Panc1 (cell line): ENCODE measurements around the gene MAP2K5. TPM values are rescaled to one million over a fixed set of nuclear protein-coding genes. Genes with fewer than 3 reads are reported as not detected.

Source experiments
- ATAC-seq: fragments of 200-7000 bp; cut with Tn5 transposase; 2 replicates; pipeline ENCODE4 v1.9.1; 2020; ENCODE audit warnings: mild to moderate bottlenecking, moderate library complexity
- BruUV-seq: library from RNA; stranded (reverse); fragments of 400-500 nt; replicated peaks from 2 replicates; lab custom pipeline; 2021; lab: Mats Ljungman, UMichigan
- CTCF ChIA-PET: fragments of 300-600 bp; sonication (Branson Sonifier 250); formaldehyde crosslinking; loops from one replicate; lab custom pipeline; 2022; ENCODE audit warnings: antibody characterized with exemption; lab: Charles Lee
- POLR2A ChIA-PET: fragments of 300-600 bp; sonication (Branson Sonifier 250); formaldehyde crosslinking; loops from one replicate; lab custom pipeline; 2022; ENCODE audit warnings: antibody characterized with exemption; lab: Charles Lee
- DNase-seq: peaks from one replicate; pipeline ENCODE4 v3.0.0-alpha.2; 2010; ENCODE audit warnings: low read depth, low spot score
- H3K27ac ChIP-seq: 2 replicates; pipeline ENCODE4 v1.5.1; 2011; ENCODE audit warnings: mild to moderate bottlenecking, low read length, inconsistent platforms
- H3K27me3 ChIP-seq: fragments of 200-500 bp; sonication (Bioruptor generic); 2 replicates; pipeline ENCODE4 v1.6.0; 2014; ENCODE audit warnings: low read length, inconsistent platforms; ENCODE audit not compliant: control insufficient read depth, insufficient read depth
- H3K36me3 ChIP-seq: fragments of 200-500 bp; sonication (Bioruptor generic); 2 replicates; pipeline ENCODE4 v1.5.1; 2014; ENCODE audit warnings: inconsistent platforms, mild to moderate bottlenecking, low read length, moderate library complexity; ENCODE audit not compliant: control insufficient read depth, insufficient read depth
- H3K4me1 ChIP-seq: 2 replicates; pipeline ENCODE4 v1.5.1; 2011; ENCODE audit warnings: inconsistent platforms, mild to moderate bottlenecking, low read length, moderate library complexity; ENCODE audit not compliant: control insufficient read depth, insufficient read depth
- H3K4me3 ChIP-seq, 2 experiments: 2 replicates each; pipeline ENCODE4 v1.5.1; 2011 to 2012; ENCODE audit warnings: low read depth in 2 of 2, low read length in 2 of 2, mild to moderate bottlenecking in 2 of 2, inconsistent platforms in 1 of 2, moderate library complexity in 1 of 2
- H3K9me3 ChIP-seq: fragments of 200-500 bp; sonication (Bioruptor generic); 2 replicates; pipeline ENCODE4 v1.5.1; 2014; ENCODE audit warnings: low read depth, mild to moderate bottlenecking, inconsistent platforms, low read length, moderate library complexity; ENCODE audit not compliant: control insufficient read depth, insufficient read depth
- POLR2AphosphoS5 ChIP-seq: IDR thresholded peaks from 2 replicates; pipeline ENCODE4 v1.6.1; 2012; ENCODE audit warnings: mild to moderate bottlenecking, low read depth, low read length, moderate library complexity
- REST ChIP-seq, 2 experiments: IDR thresholded peaks; 2 replicates each; pipeline ENCODE4 v1.6.1; 2011 to 2012; ENCODE audit warnings: low read depth in 2 of 2, control low read depth in 1 of 2, low read length in 1 of 2, mild to moderate bottlenecking in 1 of 2, moderate library complexity in 1 of 2; ENCODE audit not compliant: insufficient read depth in 1 of 2
- SIN3A ChIP-seq: IDR thresholded peaks from 2 replicates; pipeline ENCODE4 v1.6.1; 2012; ENCODE audit warnings: low read depth, mild to moderate bottlenecking, low read length, moderate library complexity, borderline replicate concordance; ENCODE audit not compliant: insufficient read depth
- TCF7L2 ChIP-seq: IDR thresholded peaks from 2 replicates; pipeline ENCODE4 v1.6.1; 2011; ENCODE audit warnings: mild to moderate bottlenecking, low read depth, low read length, inconsistent platforms
- in situ Hi-C: cut with HindIII; loops from 2 replicates; pipeline ENCODE4 v1.10.0; 2016; ENCODE audit warnings: low sequenced_read_pairs, low pct_unique_long_range_greater_than_20kb
- intact Hi-C: fragments of 100-400 bp; cut with micrococcal nuclease; formaldehyde crosslinking; loops from one replicate; pipeline ENCODE4 v1.10.0; 2022; ENCODE audit not compliant: unreplicated experiment
- total RNA-seq: library from RNA; stranded (reverse); gene quantifications from one replicate; pipeline ENCODE4 v1.2.1, GENCODE V29; 2021; ENCODE audit not compliant: unreplicated experiment
- TF ChIP-seq, protein P1 (sequence below): fragments of 450-650 bp; IDR thresholded peaks from 2 replicates; pipeline ENCODE4 v1.5.1; 2017; ENCODE audit warnings: mild to moderate bottlenecking

Gene MAP2K5
- total RNA-seq, 1 experiment from 2014 or later: 18.3 TPM

- H3K27me3 ChIP-seq: no peaks in the 10 kb centered on the region
- BruUV-seq: no TSS peak
- ChIA-PET CTCF (interaction anchor here (0.5 to 0.7 kb wide), 2 partner anchors 21 to 27 kb away, joined by 3 to 8 read pairs; no protein-coding TSS in a partner anchor), POLR2A (interaction anchor here (0.6 kb wide), 1 partner anchor 62 kb away, joined by 7 read pairs; no protein-coding TSS in a partner anchor)
- peaks cover 23% of the 10 kb centered on the region for H3K4me1 ChIP-seq
- ATAC-seq: no peak
- no peaks in the 10 kb centered on the region for H3K9me3 ChIP-seq
- H3K36me3 ChIP-seq: no peaks in the 10 kb centered on the region; the same call in 1 of the 2 replicates
- DNase-seq: no peak
- no peak overlapping the region for H3K27ac ChIP-seq
- no peak overlapping the region for H3K4me3 ChIP-seq
- TF ChIP-seq TCF7L2: no peak
- no peak for TF ChIP-seq SIN3A
- no peak for TF ChIP-seq REST (IDR thresholded peaks at IDR 0.05; ENCODE audit: insufficient read depth in 1 of 2, low read depth in 2 of 2, low read length in 1 of 2)
- in situ Hi-C loops: no loop called here
- intact Hi-C loops: no loop called here
Measured at GRCh38 chr15:67547064-67547463, 4.6 kb downstream of the MAP2K5 start.

DNA sequence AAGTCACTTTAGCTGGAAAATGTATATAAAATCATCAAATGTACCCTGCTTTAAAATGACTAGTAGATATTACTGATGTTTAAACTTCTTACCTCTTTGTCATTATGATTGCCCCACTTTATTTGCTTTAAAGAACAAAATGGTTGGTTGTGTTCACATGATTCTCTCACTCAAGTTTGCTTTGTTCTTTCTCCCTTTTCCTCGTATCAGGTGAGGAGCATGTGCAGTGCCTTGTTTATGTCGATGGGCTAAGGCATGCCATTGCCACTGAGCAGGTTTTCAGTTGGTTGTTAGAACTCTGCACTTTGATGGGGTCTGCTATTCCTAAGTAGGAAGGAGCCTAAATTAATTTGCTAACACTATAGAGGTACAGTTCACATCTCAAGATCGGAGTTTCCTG, 5.3 kb downstream of the MAP2K5 start:
- Histone ChIP-seq H3K27ac (peak overlapping the region; percentile 41; the same call in 1 of the 2 replicates), H3K9me3 (no peaks in the 10 kb centered on the region), H3K4me1 (peaks cover 23% of the 10 kb centered on the region), H3K36me3 (no peaks in the 10 kb centered on the region; the same call in 1 of the 2 replicates), H3K4me3 (no peak overlapping the region), H3K27me3 (no peaks in the 10 kb centered on the region)
- in situ Hi-C loops (no loop called here), intact Hi-C loops (no loop called here)
- ChIA-PET CTCF (no interaction called here), POLR2A (no interaction called here)
- TF ChIP-seq POLR2AphosphoS5 (no peak), TCF7L2 (no peak), REST (IDR thresholded peaks at IDR 0.05; ENCODE audit: insufficient read depth in 1 of 2, low read depth in 2 of 2, low read length in 1 of 2) (no peak), SIN3A (no peak)
- TF ChIP-seq, protein P1, sequence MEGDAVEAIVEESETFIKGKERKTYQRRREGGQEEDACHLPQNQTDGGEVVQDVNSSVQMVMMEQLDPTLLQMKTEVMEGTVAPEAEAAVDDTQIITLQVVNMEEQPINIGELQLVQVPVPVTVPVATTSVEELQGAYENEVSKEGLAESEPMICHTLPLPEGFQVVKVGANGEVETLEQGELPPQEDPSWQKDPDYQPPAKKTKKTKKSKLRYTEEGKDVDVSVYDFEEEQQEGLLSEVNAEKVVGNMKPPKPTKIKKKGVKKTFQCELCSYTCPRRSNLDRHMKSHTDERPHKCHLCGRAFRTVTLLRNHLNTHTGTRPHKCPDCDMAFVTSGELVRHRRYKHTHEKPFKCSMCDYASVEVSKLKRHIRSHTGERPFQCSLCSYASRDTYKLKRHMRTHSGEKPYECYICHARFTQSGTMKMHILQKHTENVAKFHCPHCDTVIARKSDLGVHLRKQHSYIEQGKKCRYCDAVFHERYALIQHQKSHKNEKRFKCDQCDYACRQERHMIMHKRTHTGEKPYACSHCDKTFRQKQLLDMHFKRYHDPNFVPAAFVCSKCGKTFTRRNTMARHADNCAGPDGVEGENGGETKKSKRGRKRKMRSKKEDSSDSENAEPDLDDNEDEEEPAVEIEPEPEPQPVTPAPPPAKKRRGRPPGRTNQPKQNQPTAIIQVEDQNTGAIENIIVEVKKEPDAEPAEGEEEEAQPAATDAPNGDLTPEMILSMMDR: no peak
- DNase-seq (no peak), ATAC-seq (no peak)
- BruUV-seq: no TSS peak
